Muscle of arm (tissue), 12 donors: ENCODE measurements around the gene ZNF280B. TPM values are rescaled to one million over a fixed set of nuclear protein-coding genes. Genes with fewer than 3 reads are reported as not detected.
"Not testable (repeated sequence)": the region's sequence is repeated elsewhere in the genome, so short reads cannot be mapped to it uniquely, and the experiment has no call there.

Source experiments
- DNase-seq: peaks from one replicate; pipeline ENCODE4 v3.0.0-alpha.2; 2013
- polyA plus RNA-seq, 12 donors: library from polyadenylated mRNA; unstranded; fragments of 120-200 nt; gene quantifications; one replicate each; pipeline ENCODE4 v1.2.1, GENCODE V29; 2013; ENCODE audit not compliant: insufficient read length in 12 of 12

The ZNF280B gene
- polyA plus RNA-seq, 12 donors, result 3.2 to 8.6 (median 5.6) TPM; not detected in 1

DNA sequence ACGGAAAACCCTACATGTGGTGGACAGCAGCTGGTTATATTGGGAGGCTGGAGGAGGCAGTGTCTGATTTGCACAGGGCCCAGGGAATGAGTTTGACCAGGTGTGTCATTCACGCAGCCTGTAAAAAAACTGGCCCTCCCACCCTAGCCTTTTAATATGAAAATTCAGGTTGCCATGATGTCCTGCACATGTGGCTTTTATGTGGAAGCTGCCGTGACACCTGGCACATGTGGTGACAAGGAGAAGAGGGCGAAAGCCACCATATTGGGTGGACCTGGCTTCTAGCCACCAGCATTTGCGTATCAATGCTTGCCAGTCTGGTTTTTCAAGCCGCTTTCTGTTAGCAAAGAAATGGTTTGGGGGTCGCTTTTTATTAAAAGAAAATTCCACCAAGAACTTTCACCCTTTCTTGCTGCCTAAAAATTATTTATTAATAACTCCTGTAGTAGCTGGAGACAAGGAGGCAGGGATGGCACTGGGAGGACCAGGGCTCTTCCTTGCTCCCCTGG, 43.4 kb downstream of the ZNF280B start:
- DNase-seq, result no peak

DNA sequence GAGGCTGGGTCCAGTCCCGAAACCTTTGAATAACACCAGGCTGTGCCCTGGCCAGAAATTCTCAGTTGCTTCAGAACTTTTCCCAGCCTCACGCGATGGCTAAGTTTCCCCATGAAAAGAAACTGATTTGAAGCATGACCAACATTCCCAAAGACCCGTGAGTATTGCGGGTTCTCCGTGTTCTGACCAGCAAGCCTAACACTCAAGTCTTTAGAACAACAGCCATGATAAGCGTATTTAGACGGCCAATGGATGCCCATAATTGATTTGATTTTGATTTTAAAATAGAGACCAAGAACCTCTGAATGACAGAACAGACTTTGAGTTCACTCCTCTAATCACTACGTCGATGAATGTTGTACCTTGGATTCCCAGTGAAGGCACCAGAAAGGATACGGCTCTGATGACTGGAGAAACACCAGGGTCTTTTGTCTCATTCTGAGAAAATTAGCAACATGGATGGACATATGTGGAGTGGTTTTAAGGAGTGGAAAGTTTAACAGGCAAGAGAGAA, 43.9 kb downstream of the ZNF280B start:
- no peak for DNase-seq

DNA sequence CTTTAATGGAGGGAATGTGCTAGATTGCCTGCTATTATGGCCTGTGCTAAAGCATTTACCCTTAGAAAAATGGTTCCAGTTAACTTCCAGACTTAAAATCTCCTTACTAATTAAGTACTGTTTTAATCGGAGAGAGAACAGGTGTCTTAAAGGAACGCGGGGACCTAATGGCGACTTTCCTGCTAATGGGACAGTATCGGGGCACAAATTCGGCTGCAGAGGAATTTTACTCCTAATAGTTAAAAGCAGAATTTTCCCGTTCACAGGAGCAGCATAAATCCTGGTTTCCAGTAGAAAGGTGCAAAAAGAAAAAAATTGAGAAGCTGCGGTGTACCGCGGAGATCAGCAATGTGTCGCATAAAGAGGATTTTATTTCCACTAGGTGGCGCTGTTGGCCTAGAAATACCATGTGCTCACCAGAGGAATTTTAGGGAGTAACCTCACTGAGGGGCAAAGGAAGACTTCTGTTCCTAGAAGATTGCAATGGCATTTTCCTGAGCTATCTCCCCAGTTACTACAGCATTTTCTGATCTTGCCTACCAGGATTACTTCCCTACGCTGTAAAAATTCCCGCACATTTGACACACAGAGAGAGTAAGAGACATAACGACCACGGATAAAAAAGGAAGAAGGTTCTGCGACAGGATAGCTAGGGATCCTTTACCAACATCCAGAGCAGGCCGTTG, 44.5 kb downstream of the ZNF280B start:
- DNase-seq, result peak; percentile 61

DNA sequence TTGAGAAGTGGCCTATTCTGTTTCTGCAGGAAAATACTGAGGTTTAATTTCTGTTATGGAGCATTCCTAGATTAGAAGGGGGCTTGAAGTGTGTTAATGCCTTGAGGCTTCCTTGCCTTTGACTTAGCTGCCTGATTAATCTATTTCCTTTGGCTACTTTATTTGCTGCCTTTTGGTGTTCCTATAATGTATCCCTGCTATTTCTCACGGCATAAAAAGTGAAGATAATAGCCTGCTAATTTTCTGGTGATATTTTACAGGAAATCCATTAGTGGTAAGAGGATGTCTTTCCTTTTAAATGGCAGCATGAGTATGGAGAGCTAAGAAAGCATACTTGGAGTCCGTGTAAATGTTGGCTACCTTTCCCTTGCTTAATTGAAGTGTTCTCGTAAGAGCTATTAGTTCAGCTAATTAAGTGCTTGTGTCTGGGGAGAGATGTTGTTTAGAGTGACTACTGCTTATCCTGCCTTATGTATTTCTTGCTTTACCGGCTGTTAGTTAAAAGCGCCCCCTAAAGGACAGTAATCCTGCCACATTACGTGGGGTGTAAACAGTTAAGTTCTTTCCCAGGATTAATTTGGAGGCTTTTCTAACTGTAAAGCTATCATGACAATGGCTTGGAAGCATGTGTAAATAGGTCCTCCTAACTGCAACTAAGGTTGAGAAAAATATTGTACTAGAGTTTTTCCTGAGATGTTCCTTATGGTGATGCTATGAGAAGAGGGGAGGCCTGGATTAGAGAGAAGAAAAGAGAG, 45.6 kb downstream of the ZNF280B start:
- no peak for DNase-seq

DNA sequence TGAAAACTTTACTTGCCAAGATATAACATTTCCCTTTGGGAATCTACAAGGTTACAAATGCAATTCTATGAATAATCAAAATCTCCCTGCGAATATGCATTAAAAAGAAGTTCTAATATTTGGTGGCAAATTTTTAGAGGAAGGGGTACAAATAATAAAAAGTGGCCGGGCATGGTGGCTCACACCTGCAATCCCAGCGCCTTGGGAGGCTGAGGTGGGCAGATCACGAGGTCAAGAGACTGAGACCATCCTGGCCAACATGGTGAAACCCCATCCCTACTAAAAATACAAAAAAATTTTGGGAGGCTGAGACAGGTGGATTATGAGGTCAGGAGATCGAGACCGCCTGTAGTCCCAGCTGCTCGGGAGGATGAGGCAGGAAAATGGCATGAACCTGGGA, 47.0 kb downstream of the ZNF280B start:
- DNase-seq, result no peak

DNA sequence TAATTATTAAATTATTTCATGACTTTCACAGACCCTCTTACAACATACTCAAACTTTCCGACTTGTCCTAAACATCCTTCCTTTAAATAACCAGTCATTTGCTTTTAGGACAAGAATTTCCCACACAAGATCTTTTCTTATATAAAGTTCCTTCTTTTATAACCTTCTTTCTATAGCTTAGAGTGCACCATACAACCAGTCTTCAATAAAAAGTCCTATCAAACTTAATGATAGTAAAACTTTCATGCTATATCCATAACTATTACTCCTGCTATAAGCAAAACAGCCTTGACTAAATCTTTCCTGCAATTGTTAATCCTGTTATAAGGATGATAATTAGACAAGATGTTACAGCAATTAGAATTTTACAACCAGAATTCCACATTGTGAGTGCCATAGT, 47.4 kb downstream of the ZNF280B start:
- no peak for DNase-seq

DNA sequence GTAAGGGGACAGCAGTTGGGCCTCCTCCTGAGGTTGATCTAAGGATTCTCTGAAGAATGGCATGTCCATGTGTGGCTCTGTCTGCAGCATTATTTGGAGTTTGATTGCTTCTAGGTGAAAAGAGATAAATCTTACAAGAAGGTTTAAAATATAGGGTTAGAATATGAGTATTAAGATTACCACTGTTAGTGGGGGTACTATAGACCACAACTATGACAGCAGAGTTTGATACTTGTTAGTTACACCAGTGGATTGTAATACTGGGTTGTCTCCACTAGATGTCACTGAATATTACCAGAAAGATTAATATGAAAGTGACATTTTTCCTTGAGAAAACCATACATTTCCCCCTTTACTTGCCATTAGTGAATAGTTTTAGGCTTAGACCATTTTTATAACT, 47.9 kb downstream of the ZNF280B start:
- no peak for DNase-seq

DNA sequence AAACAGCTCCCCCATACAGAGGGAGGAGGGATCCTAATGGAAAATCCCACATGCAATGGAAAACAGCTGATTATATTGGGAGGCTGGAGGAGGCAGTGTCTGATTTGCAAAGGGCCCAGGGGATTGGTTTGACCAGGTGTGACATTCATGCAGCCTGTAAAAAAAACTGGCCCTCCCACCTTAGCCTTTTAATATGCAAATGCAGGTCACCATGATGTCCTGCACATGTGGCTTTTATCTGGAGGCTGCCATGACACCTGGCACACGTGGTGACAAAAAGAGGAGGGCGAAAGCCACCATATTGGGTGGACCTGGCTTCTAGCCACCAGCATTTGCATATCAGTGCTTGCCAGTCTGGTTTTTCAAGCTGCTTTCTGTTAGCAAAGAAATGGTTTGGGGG, 48.5 kb downstream of the ZNF280B start:
- no peak for DNase-seq

DNA sequence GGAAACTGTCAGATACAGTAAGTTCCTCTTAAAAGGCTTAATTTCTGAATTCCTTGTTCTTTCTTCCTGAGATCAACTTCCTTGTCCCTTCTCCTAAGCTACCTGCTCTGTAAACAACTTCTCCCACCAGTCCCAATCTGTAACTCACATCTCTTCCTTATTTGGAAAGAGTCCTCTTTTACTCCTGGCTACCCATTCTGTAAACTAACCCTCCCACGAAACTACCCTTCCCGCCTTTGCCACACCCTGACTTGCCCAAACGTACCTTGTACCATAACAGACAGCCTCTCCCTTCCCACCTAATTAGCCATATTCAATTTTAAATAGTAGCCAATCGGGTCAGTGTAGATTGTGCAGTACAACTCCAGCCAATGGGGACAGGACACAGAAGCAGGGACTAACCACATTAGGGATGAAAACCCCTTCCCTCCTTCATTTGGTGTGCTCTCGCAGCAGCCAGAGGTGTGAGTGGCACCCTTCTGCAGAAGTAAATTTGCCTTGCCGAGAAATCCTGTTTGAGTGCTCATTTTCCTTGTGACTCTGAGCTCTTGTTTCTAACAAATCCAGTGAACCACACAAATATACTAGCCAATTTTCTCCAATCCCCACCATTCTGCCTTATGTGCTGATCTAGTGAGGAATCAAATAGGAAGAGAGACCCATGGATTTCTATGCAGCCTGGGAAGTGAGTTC, 49.5 kb downstream of the ZNF280B start:
- no peak for DNase-seq

DNA sequence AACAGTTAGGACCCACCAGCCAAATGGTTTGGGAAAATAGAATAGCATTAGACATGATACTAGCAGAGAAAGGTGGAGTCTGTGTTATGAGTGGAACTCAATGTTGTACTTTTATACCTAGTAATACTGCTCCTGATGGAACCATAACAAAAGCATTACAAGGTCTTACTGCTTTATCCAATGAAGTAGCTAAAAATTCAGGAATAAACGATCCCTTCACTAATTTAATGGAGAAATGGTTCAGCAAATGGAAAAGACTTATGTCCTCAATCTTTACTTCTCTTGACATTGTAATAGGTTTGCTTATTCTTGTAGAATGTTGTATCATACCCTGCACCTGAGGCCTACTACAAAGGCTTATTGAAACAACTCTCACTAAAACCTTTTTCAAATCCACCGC, 50.2 kb downstream of the ZNF280B start:
- no peak for DNase-seq

DNA sequence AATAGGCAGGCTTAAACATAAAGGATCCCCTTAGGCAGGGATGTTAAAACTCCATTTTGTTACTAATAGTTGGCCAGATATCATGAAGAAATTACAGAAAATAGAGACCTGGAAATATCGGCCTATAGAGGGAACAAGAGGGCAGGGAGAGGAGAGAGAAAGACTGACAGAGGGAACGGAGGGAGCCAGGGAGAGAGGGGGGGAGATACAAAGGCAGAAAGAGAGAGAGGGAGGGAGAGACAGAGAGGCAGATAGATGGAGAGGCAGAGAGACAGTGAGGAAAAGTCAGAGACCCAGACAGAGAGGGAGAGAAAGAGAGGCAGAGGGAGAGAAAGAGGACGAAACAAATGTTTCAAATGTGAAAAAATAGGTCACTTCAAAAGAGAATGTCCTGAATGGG, 53.5 kb downstream of the ZNF280B start:
- DNase-seq, result no peak

DNA sequence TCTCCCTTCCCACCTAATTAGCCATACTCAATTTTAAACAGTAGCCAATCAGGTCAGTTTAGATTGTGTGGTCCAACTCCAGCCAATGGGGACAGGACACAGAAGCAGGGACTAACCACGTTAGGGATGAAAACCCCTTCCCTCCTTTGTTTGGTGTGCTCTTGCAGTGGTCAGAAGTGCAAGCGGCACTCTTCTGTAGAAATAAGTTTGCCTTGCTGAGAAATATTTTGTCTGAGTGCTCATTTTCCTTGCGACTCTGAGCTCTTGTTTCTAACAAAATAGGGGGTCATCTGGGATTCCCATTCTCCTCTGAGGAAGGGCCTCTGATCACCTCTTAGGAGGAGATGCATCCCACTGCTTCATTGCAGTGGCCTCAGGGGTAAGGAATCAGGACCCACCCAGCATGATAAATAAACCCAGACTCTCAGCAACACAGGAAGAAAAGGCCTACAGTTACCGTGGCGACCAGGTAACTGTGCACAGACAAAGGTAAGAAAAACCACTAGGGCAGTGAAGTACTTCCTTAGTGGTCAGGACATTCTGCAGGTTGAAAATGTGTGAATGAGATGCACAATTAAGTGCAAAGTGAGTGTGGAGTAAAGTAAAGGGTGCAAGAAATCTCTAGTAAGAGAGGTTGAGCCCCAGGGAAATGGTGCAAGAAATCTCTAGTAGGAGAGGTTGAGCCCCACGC, 55.4 kb downstream of the ZNF280B start:
- no peak for DNase-seq

DNA sequence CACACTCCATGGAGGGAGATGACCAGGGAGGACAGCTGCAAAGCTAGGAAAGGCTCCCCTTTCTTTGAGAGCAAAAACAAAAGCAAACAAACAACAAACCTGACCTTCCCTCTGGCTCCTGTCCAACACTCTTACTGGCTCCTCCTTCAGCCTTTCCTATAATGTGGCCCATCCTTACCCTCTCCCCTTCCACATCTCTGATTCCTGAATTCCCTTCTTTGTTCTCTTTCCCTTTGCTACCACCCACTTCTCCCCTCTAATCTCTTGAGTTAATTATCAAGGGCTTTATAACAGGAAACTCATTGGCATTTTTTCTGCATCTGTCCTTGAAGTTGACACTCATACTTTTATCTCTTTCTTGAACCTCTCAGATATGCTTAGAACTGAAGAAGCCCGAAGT, 56.3 kb downstream of the ZNF280B start:
- no peak for DNase-seq

DNA sequence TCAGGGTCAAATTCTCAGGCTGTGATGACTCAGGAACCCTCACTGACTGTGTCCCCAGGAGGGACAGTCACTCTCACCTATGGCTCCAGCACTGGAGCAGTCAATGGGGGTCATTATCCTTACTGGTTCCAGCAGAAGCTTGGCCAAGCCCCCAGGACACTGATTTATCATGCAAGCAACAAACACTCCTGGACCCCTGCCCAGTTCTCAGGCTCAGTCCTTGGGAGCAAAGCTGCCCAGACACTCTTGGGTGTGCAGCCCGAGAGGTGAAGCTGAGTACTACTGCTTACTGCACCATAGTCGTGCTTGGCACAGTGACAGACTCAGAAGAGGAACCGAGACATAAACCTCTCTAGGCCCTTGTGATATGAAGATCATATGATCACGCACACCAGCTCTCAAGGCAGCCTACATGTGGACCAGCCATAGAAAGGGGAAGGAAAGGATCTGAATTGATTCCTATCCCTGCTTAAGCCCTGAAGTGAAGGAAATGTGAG, 58.2 kb downstream of the ZNF280B start:
- DNase-seq, result no peak

DNA sequence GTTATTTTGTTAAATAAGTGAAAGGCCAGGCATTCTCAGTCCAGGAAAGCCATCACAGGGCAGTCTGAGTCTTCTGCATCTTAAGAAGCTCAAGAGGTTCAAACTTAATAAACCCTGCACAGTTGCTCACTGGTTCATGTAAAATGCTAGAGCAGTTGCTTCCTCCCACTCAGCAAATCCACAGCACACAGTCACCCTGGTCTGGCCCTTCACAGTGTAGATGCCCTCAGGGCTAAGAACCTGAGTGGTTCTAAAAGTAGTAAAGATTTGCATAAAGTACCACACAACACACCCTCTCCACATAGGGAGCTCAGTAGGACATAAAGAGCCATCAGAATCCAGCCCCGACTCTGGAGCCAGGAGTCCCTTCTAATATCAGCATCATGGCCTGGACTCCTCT, 58.7 kb downstream of the ZNF280B start:
- DNase-seq, result no peak

DNA sequence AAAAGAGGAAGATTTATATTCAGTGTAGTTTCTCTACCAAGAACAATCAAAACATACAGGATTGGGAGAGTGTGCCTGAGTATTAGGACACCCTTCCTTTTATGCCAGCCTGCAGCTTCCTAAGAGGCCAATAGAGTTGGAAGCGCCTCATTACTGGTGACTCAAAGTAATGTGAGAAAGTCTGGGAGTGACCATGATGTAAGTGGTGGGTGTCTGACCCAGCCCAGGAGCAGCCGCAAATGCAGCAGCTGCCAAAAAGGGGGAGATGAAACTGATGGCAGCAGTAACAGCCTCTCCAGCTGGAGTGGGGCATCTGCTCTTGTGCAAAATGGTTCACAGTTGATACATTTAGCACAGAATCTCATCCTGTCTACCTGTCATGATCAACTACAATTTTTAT, 62.0 kb downstream of the ZNF280B start:
- no peak for DNase-seq

DNA sequence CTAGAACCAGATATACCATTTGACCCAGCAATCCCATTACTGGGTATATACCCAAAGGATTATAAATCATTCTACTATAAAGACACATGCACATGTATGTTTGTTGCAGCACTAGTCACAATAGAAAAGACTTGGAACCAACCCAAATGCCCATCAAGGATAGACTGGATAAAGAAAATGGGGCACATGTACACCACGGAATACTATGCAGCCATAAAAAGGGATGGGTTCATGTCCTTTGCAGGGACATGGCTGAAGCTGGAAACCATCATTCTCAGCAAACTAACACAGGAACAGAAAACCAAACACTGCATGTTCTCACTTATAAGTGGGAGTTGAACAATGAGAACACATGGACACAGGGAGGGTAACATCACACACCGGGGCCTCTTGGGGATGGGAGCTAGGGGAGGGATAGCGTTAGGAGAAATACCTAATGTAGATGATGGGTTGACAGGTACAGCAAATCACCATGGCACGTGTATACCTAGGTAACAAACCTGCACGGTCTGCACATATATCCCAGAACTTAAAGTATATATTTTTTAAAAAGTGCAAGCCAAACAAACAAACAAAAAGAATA, 64.4 kb downstream of the ZNF280B start:
- not testable (repeated sequence) for DNase-seq

DNA sequence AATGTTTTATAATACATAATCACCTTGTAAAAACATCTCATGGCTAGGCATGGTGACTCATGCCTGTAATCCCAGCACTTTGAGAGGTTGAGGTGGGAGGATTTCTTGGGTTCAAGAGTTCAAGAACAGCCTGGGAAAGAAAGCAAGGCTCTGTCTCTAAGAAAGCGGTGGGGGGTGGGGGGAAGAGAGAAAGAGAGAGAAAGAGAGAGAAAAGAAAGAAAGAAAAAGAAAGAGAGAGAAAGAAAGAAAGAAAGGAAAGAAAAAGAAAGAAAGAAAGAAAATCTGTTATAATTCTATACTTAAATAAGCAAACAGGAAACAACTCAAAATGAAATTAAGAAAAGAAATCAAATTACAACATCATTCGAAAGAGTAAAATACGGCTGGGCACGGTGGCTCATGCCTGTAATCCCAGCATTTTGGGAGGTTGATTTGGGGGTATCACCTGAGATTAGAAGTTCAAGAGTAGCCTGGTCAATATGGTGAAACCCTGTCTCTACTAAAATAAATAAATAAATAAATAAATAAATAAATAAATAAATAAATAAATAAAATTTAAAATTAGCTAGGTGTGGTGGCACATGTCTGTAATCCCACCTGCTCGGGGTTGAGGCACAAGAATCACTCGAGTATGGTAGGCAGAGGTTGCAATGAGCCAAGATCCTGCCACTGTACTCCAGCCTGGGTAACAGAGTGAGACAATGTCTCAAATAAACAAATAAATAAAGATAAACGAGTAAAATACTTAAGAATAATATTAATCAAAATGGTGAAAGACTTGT, 65.4 kb downstream of the ZNF280B start:
- DNase-seq, result no peak

DNA sequence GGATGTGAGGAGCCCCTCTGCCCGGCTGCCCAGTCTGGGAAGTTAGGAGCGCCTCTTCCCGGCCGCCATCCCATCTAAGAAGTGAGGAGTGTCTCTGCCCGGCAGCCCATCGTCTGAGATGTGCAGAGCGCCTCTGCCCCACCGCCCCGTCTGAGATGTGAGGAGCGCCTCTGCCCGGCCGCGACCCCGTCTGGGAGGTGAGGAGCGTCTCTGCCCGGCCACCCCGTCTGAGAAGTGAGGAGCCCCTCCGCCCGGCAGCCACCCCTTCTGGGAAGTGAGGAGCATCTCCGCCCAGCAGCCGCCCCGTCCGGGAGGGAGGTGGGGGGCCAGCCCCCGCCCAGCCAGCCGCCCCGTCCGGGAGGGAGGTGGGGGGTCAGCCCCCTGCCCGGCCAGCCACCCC, 66.9 kb downstream of the ZNF280B start:
- not testable (repeated sequence) for DNase-seq

DNA sequence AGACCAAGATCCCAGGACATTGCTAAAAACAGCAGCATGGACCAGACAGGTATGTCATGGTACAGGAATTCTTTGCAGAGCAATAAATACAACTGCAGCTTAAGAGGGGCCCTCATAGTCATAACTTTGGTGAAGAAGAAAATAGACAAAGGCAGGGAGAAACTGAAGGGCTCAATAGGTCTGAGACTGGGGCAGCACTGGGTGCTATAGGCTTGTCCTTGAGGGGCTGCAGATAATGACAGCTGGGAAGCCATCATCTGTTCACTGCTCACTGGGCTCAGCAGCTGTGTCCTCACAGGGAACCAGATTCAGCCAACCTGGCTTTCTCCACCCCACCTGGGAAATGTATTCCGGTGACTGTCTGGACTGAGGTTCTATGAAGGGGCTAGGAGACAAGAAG, 68.4 kb downstream of the ZNF280B start:
- no peak for DNase-seq
